Prostate gland (tissue), 2 donors: ENCODE measurements around the gene CTSF. TPM values are rescaled to one million over a fixed set of nuclear protein-coding genes. Genes with fewer than 3 reads are reported as not detected.

ENCODE experiments used
- DNase-seq: peaks from one replicate; pipeline ENCODE4 v3.0.0-alpha.2; 2019; ENCODE audit warnings: low spot score
- H3K27ac ChIP-seq, 2 donors: fragments of 200-600 bp; sonication (generic); 2 replicates each; pipeline ENCODE4 v1.5.1; 2017 to 2019
- H3K27me3 ChIP-seq: fragments of 200-600 bp; sonication (generic); replicated peaks from 2 replicates; pipeline ENCODE4 v1.5.1; 2019; ENCODE audit not compliant: insufficient read depth
- H3K36me3 ChIP-seq, 2 donors: fragments of 200-600 bp; sonication (generic); 1 replicate in 1 of 2; 2 replicates in 1 of 2; pipeline versions ENCODE4 v1.5.1 to v1.8.1; 2017 to 2019
- H3K4me1 ChIP-seq: fragments of 200-600 bp; sonication (generic); replicated peaks from 2 replicates; pipeline ENCODE4 v1.5.1; 2019
- H3K4me3 ChIP-seq, 2 donors: fragments of 200-600 bp; sonication (generic); 2 replicates each; pipeline ENCODE4 v1.5.1; 2017 to 2019
- H3K9me3 ChIP-seq: fragments of 200-600 bp; sonication (generic); 2 replicates; pipeline ENCODE4 v1.5.1; 2017
- POLR2A ChIP-seq: fragments of 450-650 bp; IDR thresholded peaks from one replicate; pipeline ENCODE4 v1.6.1; 2016; ENCODE audit warnings: antibody characterized with exemption, mild to moderate bottlenecking
- POLR2AphosphoS5 ChIP-seq: sonication (generic); formaldehyde crosslinking; IDR thresholded peaks from one replicate; pipeline ENCODE4 v1.6.1; 2017; ENCODE audit warnings: antibody characterized with exemption
- WGBS: methylation state at CpG from one replicate; pipeline ENCODE4 v1.1.5; 2018; 5-methylcytosine and 5-hydroxymethylcytosine counted together
- intact Hi-C: fragments of 100-400 bp; cut with DNase I; formaldehyde crosslinking; loops from one replicate; pipeline ENCODE4 v1.14.2; 2022
- total RNA-seq, 2 donors: library from RNA; depleted of rRNA; stranded (reverse); fragments of >200 nt; gene quantifications; one replicate each; pipeline ENCODE4 v1.1.0, GENCODE V29; 2016
- TF ChIP-seq, protein P1 (sequence below), 4 experiments: fragments of 200-600 bp in 2 of 4; fragments of 450-650 bp in 2 of 4; sonication (generic) in 2 of 4; IDR thresholded peaks; 1 replicate in 3 of 4; 2 replicates in 1 of 4; pipeline ENCODE4 v1.5.1; 2016 to 2019; ENCODE audit warnings: antibody characterized with exemption in 4 of 4, mild to moderate bottlenecking in 2 of 4, moderate library complexity in 2 of 4

CTSF gene
- total RNA-seq, 2 donors from 2014 or later, result 119 to 130 TPM

DNA sequence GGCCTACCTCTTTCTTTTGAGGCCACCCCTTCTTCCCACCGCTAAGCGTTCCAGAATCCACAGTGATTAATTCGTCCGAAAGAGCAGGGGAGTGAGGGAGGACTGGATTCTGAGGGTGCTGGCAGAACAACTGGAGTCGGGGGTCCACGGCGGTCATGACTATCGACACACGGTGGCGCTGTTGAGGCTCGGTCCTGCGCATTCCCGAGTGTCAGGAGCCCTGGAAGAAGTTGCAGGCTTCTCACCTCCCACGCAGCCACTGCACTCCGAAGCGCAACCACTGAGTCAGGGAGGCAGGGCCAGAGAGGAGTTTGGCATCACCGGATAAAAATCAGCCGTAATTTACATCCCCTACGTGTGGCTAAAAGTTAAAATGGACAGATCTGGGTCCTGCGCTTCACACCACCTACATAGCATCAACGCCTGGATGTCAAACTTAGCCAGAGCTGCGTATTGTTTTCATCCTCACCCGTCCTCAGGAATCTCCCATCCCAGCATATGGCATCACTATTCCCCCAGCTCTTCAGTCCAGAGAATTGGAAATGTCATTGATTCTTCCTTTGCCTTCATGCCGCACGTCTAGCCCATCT, 10.7 kb upstream of the CTSF start:
- no peak for TF ChIP-seq POLR2A
- peak; percentile 48 for TF ChIP-seq POLR2AphosphoS5
- TF ChIP-seq, protein P1, sequence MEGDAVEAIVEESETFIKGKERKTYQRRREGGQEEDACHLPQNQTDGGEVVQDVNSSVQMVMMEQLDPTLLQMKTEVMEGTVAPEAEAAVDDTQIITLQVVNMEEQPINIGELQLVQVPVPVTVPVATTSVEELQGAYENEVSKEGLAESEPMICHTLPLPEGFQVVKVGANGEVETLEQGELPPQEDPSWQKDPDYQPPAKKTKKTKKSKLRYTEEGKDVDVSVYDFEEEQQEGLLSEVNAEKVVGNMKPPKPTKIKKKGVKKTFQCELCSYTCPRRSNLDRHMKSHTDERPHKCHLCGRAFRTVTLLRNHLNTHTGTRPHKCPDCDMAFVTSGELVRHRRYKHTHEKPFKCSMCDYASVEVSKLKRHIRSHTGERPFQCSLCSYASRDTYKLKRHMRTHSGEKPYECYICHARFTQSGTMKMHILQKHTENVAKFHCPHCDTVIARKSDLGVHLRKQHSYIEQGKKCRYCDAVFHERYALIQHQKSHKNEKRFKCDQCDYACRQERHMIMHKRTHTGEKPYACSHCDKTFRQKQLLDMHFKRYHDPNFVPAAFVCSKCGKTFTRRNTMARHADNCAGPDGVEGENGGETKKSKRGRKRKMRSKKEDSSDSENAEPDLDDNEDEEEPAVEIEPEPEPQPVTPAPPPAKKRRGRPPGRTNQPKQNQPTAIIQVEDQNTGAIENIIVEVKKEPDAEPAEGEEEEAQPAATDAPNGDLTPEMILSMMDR (IDR thresholded peaks at IDR 0.05), result peak; percentile 62 to 94 (median 83)
- Histone ChIP-seq H3K27ac (no peak overlapping the region), H3K4me3 (no peak overlapping the region), H3K9me3 (no peaks in the 10 kb centered on the region), H3K27me3 (no peaks in the 10 kb centered on the region), H3K36me3 (no peaks in the 10 kb centered on the region), H3K4me1 (no peaks in the 10 kb centered on the region)
- 18% methylated on average over 25 of the region's 25 CpGs for WGBS
- intact Hi-C loops, result no loop called here
- DNase-seq, result peak; percentile 61

DNA sequence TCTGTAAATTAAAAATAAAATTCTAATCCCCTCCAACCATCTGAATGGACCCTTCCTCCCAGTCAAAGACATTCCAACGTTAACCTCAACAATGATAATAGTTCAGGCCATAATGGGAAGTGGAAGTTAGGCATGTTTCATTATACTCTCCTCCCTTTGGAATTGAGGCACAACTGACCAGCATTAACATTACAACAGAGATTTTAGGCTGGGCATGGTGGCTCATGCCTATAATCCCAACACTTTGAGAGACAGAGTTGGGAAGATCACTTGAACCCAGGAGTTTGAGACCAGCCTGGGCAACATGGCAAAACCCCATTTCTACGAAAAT, 2.4 kb upstream of the CTSF start:
- Histone ChIP-seq H3K4me3 (no peak overlapping the region), H3K4me1 (no peaks in the 10 kb centered on the region), H3K27ac (no peak overlapping the region), H3K9me3 (no peaks in the 10 kb centered on the region), H3K36me3 (no peaks in the 10 kb centered on the region), H3K27me3 (no peaks in the 10 kb centered on the region)
- WGBS, result 60% methylated on average over 2 of the region's 2 CpGs
- intact Hi-C loops, result no loop called here
- TF ChIP-seq POLR2A, result no peak
- TF ChIP-seq, protein P1 (IDR thresholded peaks at IDR 0.05), result no peak
- no peak for TF ChIP-seq POLR2AphosphoS5
- no peak for DNase-seq

DNA sequence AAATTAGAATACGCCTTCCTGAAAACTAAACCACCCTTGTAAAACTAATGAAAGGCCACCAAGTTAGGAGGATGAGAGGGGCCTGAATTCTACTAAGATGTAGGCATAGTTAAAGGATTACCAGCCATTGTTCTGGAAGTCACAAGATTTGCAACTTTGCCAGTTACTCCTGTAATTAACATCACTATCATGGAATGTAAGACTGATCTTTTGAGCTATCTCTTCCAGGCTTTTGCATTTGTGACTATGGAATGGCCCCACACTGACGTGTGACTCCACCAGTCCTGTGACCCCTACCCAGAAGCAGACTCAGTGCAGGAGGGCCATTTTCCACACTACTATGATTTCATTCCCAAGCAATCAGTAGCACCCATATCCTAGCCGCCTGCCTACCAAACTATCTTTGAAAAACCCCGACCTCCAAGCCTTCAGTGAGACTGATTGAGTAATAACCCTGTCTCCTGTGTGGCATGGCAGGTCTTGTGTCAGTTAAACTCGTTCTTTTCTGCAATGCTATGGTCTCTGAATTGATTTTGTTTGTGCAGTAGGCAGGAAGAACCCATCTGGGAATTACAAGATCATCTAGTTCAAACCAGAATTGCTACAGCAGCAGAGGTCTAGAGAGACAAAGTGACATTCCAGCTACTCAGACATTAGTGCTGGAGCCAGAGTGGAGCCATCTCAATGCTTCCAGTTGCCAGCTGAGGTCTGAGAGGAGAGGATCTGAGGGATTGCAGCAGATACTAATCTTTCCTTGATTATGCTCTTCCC, 1.9 kb upstream of the CTSF start:
- Histone ChIP-seq H3K9me3 (no peaks in the 10 kb centered on the region), H3K27me3 (no peaks in the 10 kb centered on the region), H3K4me1 (no peaks in the 10 kb centered on the region), H3K36me3 (no peaks in the 10 kb centered on the region), H3K4me3 (no peak overlapping the region), H3K27ac (no peak overlapping the region)
- TF ChIP-seq POLR2A (no peak), POLR2AphosphoS5 (no peak)
- TF ChIP-seq, protein P1 (IDR thresholded peaks at IDR 0.05), result no peak
- intact Hi-C loops, result no loop called here
- WGBS, result 58% methylated on average over 5 of the region's 5 CpGs
- DNase-seq, result no peak

DNA sequence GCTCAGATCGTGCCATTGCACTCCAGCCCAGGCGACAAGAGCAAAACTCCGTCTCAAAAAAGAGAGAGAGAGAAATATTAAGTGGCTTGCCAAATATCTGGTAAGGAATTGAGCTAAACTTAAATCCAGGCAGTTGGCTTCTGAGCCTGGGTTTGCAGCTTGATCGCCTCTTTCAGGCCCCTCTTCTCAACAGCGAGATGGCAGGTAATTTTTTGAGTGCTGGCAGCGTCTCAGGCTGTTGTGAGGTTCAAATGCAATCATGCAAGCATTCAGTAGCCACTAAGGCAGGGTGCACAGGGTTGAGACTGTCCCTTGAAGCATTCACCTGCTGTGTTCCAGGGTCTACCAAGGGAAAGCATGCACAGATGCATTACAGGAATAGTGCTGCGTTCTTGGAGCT, 670 bp upstream of the CTSF start:
- intact Hi-C loops, result no loop called here
- TF ChIP-seq POLR2A (no peak), POLR2AphosphoS5 (no peak)
- TF ChIP-seq, protein P1 (IDR thresholded peaks at IDR 0.05), result no peak
- no peak for DNase-seq
- H3K27me3 ChIP-seq, result no peaks in the 10 kb centered on the region
- no peaks in the 10 kb centered on the region for H3K4me1 ChIP-seq
- no peak overlapping the region for H3K27ac ChIP-seq
- H3K36me3 ChIP-seq, result no peaks in the 10 kb centered on the region
- H3K9me3 ChIP-seq, result no peaks in the 10 kb centered on the region
- 89% methylated on average over 7 of the region's 7 CpGs for WGBS
- no peak overlapping the region for H3K4me3 ChIP-seq

DNA sequence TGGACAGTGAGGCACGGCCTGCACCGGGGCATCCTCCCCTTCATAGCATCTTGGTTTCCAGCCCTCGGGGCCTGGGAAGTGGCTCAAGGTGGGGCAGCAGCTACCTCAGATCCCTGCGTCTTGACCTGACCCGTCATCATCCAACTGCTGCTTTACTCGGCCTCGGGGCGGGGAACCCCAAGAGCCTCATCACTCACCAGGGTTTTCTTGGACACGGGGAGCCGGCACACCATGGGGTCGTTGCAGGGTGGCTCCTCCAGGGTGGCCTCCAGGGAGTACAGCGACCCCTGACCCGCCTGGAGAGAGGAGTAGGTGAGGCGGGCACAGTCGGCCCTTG, 651 bp downstream of the CTSF start:
- Histone ChIP-seq H3K27ac (peak overlapping the region in 1 of 2 donors; percentile 56), H3K4me3 (peak overlapping the region; percentile 62 to 77), H3K9me3 (no peaks in the 10 kb centered on the region)

More for the DNA sequence above, 651 bp downstream of the CTSF start:
- no peak for DNase-seq
- Histone ChIP-seq H3K27me3 (no peaks in the 10 kb centered on the region), H3K4me1 (no peaks in the 10 kb centered on the region), H3K36me3 (no peaks in the 10 kb centered on the region)
- TF ChIP-seq, protein P1 (IDR thresholded peaks at IDR 0.05), result no peak
- TF ChIP-seq POLR2A (no peak), POLR2AphosphoS5 (no peak)
- intact Hi-C loops, result no loop called here
- 74% methylated on average over 12 of the region's 15 CpGs for WGBS
